Urinary bladder (tissue), 4 donors: ENCODE measurements around the gene SSNA1. TPM values are rescaled to one million over a fixed set of nuclear protein-coding genes. Genes with fewer than 3 reads are reported as not detected.

Experiments used
- DNase-seq: peaks from one replicate; pipeline ENCODE4 v3.0.0-alpha.2; 2015; ENCODE audit errors: extremely low spot score
- H3K27ac ChIP-seq: one replicate; pipeline ENCODE4 v1.5.1; 2013; ENCODE audit warnings: low read depth, mild to moderate bottlenecking, moderate library complexity
- H3K36me3 ChIP-seq: one replicate; pipeline ENCODE4 v1.6.1; 2013; ENCODE audit warnings: mild to moderate bottlenecking, moderate library complexity; ENCODE audit not compliant: insufficient read depth
- H3K4me1 ChIP-seq: one replicate; pipeline ENCODE4 v1.6.1; 2013; ENCODE audit warnings: mild to moderate bottlenecking, moderate library complexity; ENCODE audit not compliant: insufficient read depth
- H3K4me3 ChIP-seq: one replicate; pipeline ENCODE4 v1.5.1; 2013; ENCODE audit warnings: low read depth, low read length
- WGBS: extraction: QIAGEN DNeasy Blood & Tissue Kit; methylation state at CpG from one replicate; pipeline ENCODE4 v1.1.7; 2013; 5-methylcytosine and 5-hydroxymethylcytosine counted together
- polyA plus RNA-seq: library from polyadenylated mRNA; stranded (reverse); fragments of 200-250 nt; gene quantifications from one replicate; pipeline ENCODE4 v1.2.3, GENCODE V29; 2013
- total RNA-seq: library from RNA; depleted of rRNA; stranded (reverse); fragments of >200 nt; gene quantifications from one replicate; pipeline ENCODE4 v1.2.3, GENCODE V29; 2014
- donor health status: healthy with polysubstance abuse.
- donor health status: healthy.

SSNA1 gene
- total and polyA plus RNA-seq, 2 donors = 21.4 to 94.1 TPM

GRCh38 chr9:137147793-137148160, 40.7 kb upstream of the SSNA1 start:
- Histone ChIP-seq H3K4me3 (no peak overlapping the region), H3K27ac (no peak overlapping the region), H3K36me3 (no peaks in the 10 kb centered on the region), H3K4me1 (no peaks in the 10 kb centered on the region)
- WGBS = 33% methylated on average over 24 of the region's 24 CpGs
- no peak for DNase-seq

GRCh38 chr9:137148242-137148641, 40.2 kb upstream of the SSNA1 start:
- H3K36me3 ChIP-seq = no peaks in the 10 kb centered on the region
- 69% methylated on average over 27 of the region's 27 CpGs for WGBS
- no peak overlapping the region for H3K4me3 ChIP-seq
- no peaks in the 10 kb centered on the region for H3K4me1 ChIP-seq
- DNase-seq = no peak
- H3K27ac ChIP-seq = no peak overlapping the region

- H3K4me1 ChIP-seq = no peaks in the 10 kb centered on the region
- no peak for DNase-seq
- WGBS = 79% methylated on average over 19 of the region's 19 CpGs
- no peak overlapping the region for H3K27ac ChIP-seq
- H3K36me3 ChIP-seq = no peaks in the 10 kb centered on the region
- H3K4me3 ChIP-seq = no peak overlapping the region
Measured at GRCh38 chr9:137148661-137149060, 39.8 kb upstream of the SSNA1 start.

DNA sequence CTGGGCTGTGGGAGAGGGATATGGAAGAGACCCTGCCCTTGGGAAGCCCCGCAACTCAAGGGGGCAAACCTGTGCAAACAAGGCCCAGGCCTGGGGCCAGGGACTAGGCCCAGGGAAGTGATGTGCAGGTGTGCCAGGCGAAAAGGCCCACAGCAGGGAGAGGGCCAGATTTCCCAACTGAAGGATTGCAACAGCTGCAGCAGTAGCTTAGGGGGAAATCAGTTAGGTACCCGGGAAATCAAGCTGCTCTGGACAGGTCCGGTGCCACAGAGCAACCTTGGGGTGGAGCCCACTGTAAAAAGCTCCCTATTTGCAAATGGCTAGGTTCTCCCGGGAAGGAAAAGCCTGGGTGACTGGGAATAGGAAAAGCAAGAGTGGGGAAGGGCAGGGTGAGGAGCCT, 39.1 kb upstream of the SSNA1 start:
- Histone ChIP-seq H3K36me3 (no peaks in the 10 kb centered on the region), H3K4me1 (no peaks in the 10 kb centered on the region), H3K27ac (no peak overlapping the region), H3K4me3 (no peak overlapping the region)
- no peak for DNase-seq
- 78% methylated on average over 5 of the region's 5 CpGs for WGBS

DNA sequence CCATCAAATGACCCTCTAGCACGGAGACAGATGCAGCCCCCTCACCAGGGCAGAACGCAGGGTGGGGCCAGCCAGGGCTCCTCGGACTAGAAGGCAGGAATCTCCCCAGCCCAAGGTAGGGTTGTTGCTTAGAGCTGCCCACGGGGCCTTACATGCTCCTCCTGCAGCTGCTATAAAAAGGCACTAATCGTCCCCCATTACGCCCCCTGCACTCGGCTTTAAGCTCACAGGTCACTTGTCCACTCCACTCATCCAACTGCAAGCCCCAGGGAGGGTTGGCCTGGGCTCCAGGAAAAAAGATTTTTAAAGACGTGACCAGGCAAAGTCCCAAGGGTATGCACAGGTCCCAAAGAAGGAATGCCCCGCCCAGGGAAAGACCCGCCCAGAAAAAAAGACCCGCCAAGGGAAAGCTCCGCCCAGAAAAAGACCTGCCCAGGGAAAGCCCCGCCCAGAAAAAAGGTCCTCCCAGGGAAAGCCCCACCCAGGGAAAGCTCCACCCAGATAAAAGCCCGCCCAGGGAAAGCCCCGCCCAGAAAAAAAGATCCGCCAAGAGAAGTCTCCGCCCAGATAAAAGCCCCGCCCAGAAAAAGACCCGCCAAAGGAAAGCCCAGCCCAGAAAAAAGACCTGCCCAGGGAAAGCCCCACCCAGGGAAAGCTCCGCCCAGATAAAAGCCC, 38.4 kb upstream of the SSNA1 start:
- Histone ChIP-seq H3K27ac (no peak overlapping the region), H3K4me1 (no peaks in the 10 kb centered on the region), H3K4me3 (no peak overlapping the region), H3K36me3 (no peaks in the 10 kb centered on the region)
- 63% methylated on average over 20 of the region's 20 CpGs for whole genome bisulfite sequencing
- no peak for DNase-seq

DNA sequence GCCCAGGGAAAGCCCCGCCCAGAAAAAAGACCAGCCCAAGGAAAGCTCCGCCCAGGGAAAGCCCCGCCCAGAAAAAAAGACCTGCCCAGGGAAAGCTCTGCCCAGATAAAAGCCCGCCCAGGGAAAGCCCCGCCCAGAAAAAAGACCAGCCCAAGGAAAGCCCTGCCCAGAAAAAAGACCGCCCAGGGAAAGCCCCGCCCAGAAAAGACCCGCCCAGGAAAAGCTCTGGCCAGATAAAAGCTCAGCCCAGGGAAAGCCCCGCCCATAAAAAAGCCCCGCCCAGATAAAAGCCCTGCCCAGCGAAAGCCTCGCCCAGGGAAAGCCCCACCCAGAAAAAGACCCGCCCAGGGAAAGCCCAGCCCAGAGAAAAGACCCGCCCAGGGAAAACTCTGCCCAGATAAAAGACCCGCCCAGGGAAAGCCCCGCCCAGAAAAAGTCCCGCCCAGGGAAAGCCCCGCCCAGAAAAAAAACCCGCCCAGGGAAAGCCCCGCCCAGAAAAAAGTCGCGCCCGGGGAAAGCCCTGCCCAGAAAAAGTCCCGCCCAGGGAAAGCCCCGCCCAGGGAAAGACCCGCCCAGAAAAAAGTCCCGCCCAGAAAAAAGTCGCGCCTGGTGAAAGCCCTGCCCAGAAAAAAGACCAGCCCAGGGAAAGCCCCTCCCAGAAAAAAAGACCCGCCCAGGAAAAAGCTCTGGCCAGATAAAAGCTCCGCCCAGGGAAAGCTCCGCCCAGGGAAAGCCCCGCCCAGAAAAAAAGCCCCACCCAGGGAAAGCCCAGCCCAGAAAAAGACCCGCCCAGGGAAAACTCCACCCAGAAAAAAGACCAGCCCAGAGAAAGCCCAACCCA, 37.6 kb upstream of the SSNA1 start:
- no peaks in the 10 kb centered on the region for H3K4me1 ChIP-seq
- 41% methylated on average over 34 of the region's 34 CpGs for WGBS
- no peaks in the 10 kb centered on the region for H3K36me3 ChIP-seq
- no peak overlapping the region for H3K27ac ChIP-seq
- no peak for DNase-seq
- H3K4me3 ChIP-seq = no peak overlapping the region

GRCh38 chr9:137152844-137153405, 35.6 kb upstream of the SSNA1 start:
- WGBS = 93% methylated on average over 7 of the region's 7 CpGs
- H3K27ac ChIP-seq = no peak overlapping the region
- H3K4me3 ChIP-seq = no peak overlapping the region
- H3K4me1 ChIP-seq = no peaks in the 10 kb centered on the region
- DNase-seq = no peak
- no peaks in the 10 kb centered on the region for H3K36me3 ChIP-seq

DNA sequence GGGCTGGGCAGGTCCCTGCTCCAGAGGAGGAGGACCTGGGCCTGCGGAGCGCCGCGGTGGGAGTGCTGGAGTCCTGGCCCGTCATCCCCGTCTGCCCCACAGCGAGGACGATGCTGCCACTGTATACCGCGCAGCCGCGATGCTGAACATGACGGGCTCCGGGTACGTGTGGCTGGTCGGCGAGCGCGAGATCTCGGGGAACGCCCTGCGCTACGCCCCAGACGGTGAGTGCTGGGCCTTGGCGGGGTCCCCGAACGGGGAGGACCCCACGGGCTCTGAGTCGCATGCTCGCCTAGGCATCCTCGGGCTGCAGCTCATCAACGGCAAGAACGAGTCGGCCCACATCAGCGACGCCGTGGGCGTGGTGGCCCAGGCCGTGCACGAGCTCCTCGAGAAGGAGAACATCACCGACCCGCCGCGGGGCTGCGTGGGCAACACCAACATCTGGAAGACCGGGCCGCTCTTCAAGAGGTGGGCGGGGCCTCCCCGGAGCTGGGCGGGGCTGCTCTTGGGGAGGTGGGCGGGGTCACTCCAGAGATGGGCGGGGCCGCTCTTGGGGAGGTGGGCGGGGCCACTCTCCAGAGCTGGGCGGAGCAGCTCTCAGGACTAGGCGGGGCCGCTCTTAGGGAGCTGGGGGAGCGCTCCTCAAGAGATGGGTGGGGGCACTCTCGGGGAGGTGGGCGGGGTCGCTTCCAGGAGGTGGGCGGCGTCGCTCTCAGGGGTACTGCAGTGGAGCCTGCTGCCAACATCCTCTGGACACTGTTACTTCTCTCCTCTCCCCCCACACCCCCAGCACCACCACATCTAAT, 31.7 kb upstream of the SSNA1 start:
- no peaks in the 10 kb centered on the region for H3K36me3 ChIP-seq
- no peak for DNase-seq
- WGBS = 3% methylated on average over 65 of the region's 65 CpGs
- H3K4me1 ChIP-seq = no peaks in the 10 kb centered on the region
- peak overlapping the region; percentile 1 for H3K4me3 ChIP-seq
- H3K27ac ChIP-seq = no peak overlapping the region

DNA sequence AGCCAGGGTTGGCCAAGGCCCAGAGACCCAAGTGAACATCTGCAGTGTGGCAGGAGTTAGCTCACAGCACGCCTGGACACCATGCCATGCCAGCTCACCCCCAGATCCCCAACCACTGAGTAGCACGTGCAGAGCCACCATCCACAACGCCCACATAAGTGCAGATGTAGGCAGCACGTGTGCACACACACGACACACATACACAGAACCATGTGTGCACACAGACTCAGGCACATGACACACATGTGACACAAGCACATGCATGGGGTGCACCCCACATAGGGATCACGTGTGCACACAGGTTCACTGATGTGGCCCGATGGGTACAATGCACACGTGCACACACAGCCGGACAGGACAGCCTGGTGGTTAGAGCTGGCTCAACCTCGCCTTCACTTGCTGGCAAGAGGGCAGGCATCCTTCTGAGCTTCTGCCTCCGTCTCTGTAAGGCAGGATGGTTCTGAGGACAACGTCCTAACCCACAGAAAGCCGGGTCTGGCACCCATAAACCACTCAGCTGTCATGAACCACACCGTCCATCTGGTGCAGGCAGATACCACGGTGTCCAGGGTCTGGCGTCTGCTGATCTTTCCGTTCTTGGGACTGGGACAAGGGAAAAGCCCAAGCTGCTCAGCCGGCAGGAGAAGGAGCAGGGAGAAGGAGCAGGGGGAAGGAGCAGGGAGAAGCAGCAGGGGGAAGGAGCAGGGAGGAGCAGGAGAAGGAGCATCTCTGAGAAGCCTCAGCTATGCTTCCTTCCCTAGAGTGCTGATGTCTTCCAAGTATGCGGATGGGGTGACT, 30.7 kb upstream of the SSNA1 start:
- Histone ChIP-seq H3K4me3 (no peak overlapping the region), H3K4me1 (peaks cover 1% of the 10 kb centered on the region), H3K36me3 (no peaks in the 10 kb centered on the region), H3K27ac (no peak overlapping the region)
- no peak for DNase-seq
- 59% methylated on average over 19 of the region's 19 CpGs for WGBS

DNA sequence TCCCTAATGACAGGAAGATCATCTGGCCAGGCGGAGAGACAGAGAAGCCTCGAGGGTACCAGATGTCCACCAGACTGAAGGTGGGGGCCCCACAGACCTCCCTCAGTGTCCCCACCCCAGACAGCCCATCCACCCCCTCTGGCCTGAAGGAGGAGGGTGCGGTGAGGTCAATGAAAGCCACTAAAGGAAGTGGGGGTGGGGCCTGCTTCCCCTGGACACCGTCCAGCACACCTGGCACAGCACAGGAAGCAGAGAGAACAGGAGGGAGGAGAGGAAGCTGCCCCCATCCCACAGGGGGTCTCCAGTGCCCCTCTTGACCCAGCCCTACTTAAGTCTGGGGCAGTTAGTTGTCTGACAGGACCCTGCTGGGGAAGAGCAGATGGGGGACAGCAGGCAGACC, 29.9 kb upstream of the SSNA1 start:
- Histone ChIP-seq H3K4me3 (no peak overlapping the region), H3K4me1 (peaks cover 1% of the 10 kb centered on the region), H3K27ac (no peak overlapping the region), H3K36me3 (no peaks in the 10 kb centered on the region)
- DNase-seq = no peak
- WGBS = 48% methylated on average over 4 of the region's 4 CpGs

- no peaks in the 10 kb centered on the region for H3K36me3 ChIP-seq
- DNase-seq = no peak
- WGBS = 40% methylated on average over 14 of the region's 14 CpGs
Measured at GRCh38 chr9:137159105-137160053, 29.1 kb upstream of the SSNA1 start.

GRCh38 chr9:137160054-137160425, 28.4 kb upstream of the SSNA1 start:
- H3K4me1 ChIP-seq = peaks cover 1% of the 10 kb centered on the region
- 65% methylated on average over 17 of the region's 17 CpGs for WGBS
- H3K4me3 ChIP-seq = no peak overlapping the region
- no peak overlapping the region for H3K27ac ChIP-seq
- no peak for DNase-seq
- no peaks in the 10 kb centered on the region for H3K36me3 ChIP-seq

More at GRCh38 chr9:137159105-137160053, 29.1 kb upstream of the SSNA1 start:
- no peak overlapping the region for H3K27ac ChIP-seq
- no peak overlapping the region for H3K4me3 ChIP-seq
- peaks cover 1% of the 10 kb centered on the region for H3K4me1 ChIP-seq
